Right atrium auricular region (tissue), 2 donors: Measurements from ENCODE around the gene KRTAP4-5. TPM values are rescaled to one million over a fixed set of nuclear protein-coding genes. Genes with fewer than 3 reads are reported as not detected.
"Not testable (repeated sequence)": the region's sequence is repeated elsewhere in the genome, so short reads cannot be mapped to it uniquely, and the experiment has no call there.

Source experiments
- DNase-seq: peaks from one replicate; pipeline ENCODE4 v3.0.0-alpha.2; 2019; ENCODE audit warnings: low spot score
- H3K27ac ChIP-seq, 2 donors: fragments of 200-600 bp; sonication (generic); 1 replicate in 1 of 2; 2 replicates in 1 of 2; pipeline ENCODE4 v1.5.1; 2016 to 2019
- H3K27me3 ChIP-seq, 2 donors: fragments of 200-600 bp; sonication (generic); one replicate each; pipeline versions ENCODE4 v1.5.1 to v1.6.0; 2017 to 2019
- H3K36me3 ChIP-seq: fragments of 200-600 bp; sonication (generic); one replicate; pipeline ENCODE4 v1.5.1; 2016
- H3K4me1 ChIP-seq, 2 donors: fragments of 200-600 bp; sonication (generic); one replicate each; pipeline versions ENCODE4 v1.5.1 to v1.6.0; 2017 to 2019
- H3K4me3 ChIP-seq, 2 donors: fragments of 200-600 bp; sonication (generic); 1 replicate in 1 of 2; 2 replicates in 1 of 2; pipeline ENCODE4 v1.5.1; 2017 to 2019; ENCODE audit warnings: mild to moderate bottlenecking in 1 of 2, moderate library complexity in 1 of 2
- H3K9me3 ChIP-seq, 2 donors: fragments of 200-600 bp; sonication (generic); one replicate each; pipeline ENCODE4 v1.5.1; 2019
- CTCF ChIP-seq, 2 donors: fragments of 200-600 bp; sonication (generic); IDR thresholded peaks; one replicate each; pipeline ENCODE4 v1.5.1; 2019; ENCODE audit warnings: antibody characterized with exemption in 2 of 2
- total RNA-seq, 2 donors: library from RNA; depleted of rRNA; stranded (reverse); fragments of >200 nt; gene quantifications; one replicate each; pipeline ENCODE4 v1.1.0, GENCODE V29; 2016

The KRTAP4-5 gene
- total RNA-seq = not detected

GRCh38 chr17:41149652-41149985, at the start of gene KRTAP4-5:
Gene KRTAP4-5, minus strand, starts transcription at chr17:41149825. Its CDS starts 58 bp downstream, at chr17:41149767.
- Histone ChIP-seq H3K27me3 (no peaks in the 10 kb centered on the region), H3K36me3 (no peaks in the 10 kb centered on the region), H3K9me3 (no peaks in the 10 kb centered on the region), H3K27ac (no peak within 1 kb of the TSS), H3K4me1 (no peaks in the 10 kb centered on the region), H3K4me3 (no peak within 1 kb of the TSS)
- DNase-seq = no peak
- TF ChIP-seq CTCF (IDR thresholded peaks at IDR 0.05) = no peak

- Histone ChIP-seq H3K27ac (no peak overlapping the region), H3K4me3 (no peak overlapping the region), H3K9me3 (peaks cover 0 to 11% of the 10 kb centered on the region in 2 donors), H3K27me3 (no peaks in the 10 kb centered on the region), H3K4me1 (no peaks in the 10 kb centered on the region), H3K36me3 (no peaks in the 10 kb centered on the region)
- no peak for DNase-seq
- no peak for TF ChIP-seq CTCF (IDR thresholded peaks at IDR 0.05)
These were observed 46.4 kb upstream of the KRTAP4-5 start for GRCh38 chr17:41196068-41196467.

- H3K4me1 ChIP-seq = no peaks in the 10 kb centered on the region
- DNase-seq = no peak
- no peak overlapping the region for H3K27ac ChIP-seq
- no peaks in the 10 kb centered on the region for H3K27me3 ChIP-seq
- TF ChIP-seq CTCF (IDR thresholded peaks at IDR 0.05) = no peak
- H3K36me3 ChIP-seq = no peaks in the 10 kb centered on the region
- peaks cover 0 to 4% of the 10 kb centered on the region in 2 donors for H3K9me3 ChIP-seq
- no peak overlapping the region for H3K4me3 ChIP-seq
These were observed 40.7 kb upstream of the KRTAP4-5 start for GRCh38 chr17:41190328-41190727.

GRCh38 chr17:41189837-41190318, 40.3 kb upstream of the KRTAP4-5 start, which contains the start of gene KRTAP9-1:
Gene KRTAP9-1, plus strand, starts transcription at chr17:41189887. Its CDS starts 0 bp downstream, at chr17:41189887.
- H3K4me1 ChIP-seq, DNase-seq, H3K9me3 ChIP-seq, H3K27ac ChIP-seq, H3K4me3 ChIP-seq, H3K27me3 ChIP-seq, H3K36me3 ChIP-seq: not testable (repeated sequence)

- Histone ChIP-seq H3K4me3 (no peak overlapping the region), H3K36me3 (no peaks in the 10 kb centered on the region), H3K9me3 (no peaks in the 10 kb centered on the region), H3K27ac (no peak overlapping the region), H3K27me3 (no peaks in the 10 kb centered on the region), H3K4me1 (no peaks in the 10 kb centered on the region)
- DNase-seq = no peak
- TF ChIP-seq CTCF (IDR thresholded peaks at IDR 0.05) = no peak
These were observed 37.2 kb upstream of the KRTAP4-5 start for GRCh38 chr17:41186872-41187271.

- no peaks in the 10 kb centered on the region for H3K9me3 ChIP-seq
- no peaks in the 10 kb centered on the region for H3K27me3 ChIP-seq
- H3K4me3 ChIP-seq = no peak overlapping the region
- H3K4me1 ChIP-seq = no peaks in the 10 kb centered on the region
- no peaks in the 10 kb centered on the region for H3K36me3 ChIP-seq
- TF ChIP-seq CTCF (IDR thresholded peaks at IDR 0.05) = no peak
- no peak overlapping the region for H3K27ac ChIP-seq
- DNase-seq = no peak
These were observed 35.4 kb upstream of the KRTAP4-5 start for GRCh38 chr17:41185001-41185400.
